ENCODE data around the gene SLC38A10. TPM values are rescaled to one million over a fixed set of nuclear protein-coding genes. Genes with fewer than 3 reads are reported as not detected.

The SLC38A10 gene
- polyA plus RNA-seq, 1 of the 3 experiments (the other 2 are of a cell fraction): 82.2 TPM

GRCh38 chr17:81240761-81241160, 54.3 kb downstream of the SLC38A10 start:
- Histone ChIP-seq H3K4me3 (ENCODE audit: low read depth in 2 of 2, low read length in 1 of 2) (peak overlapping the region in 1 of 2 experiments; percentile 90; a peak in 1 of 4 replicates), H3K9me3 (no peaks in the 10 kb centered on the region), H2AFZ (ENCODE audit: low read depth) (no peak overlapping the region), H3K4me2 (peak overlapping the region; percentile 99; the same call in 1 of the 2 replicates), H3F3A (replicated peaks; ENCODE audit: insufficient read depth) (peaks cover 4% of the 10 kb centered on the region), H3K27me3 (ENCODE audit: insufficient read depth) (no peaks in the 10 kb centered on the region), H4K20me1 (ENCODE audit: insufficient read depth) (peaks cover 13% of the 10 kb centered on the region), H3K27ac (ENCODE audit: low read depth in 2 of 2, low read length in 1 of 2) (no peak overlapping the region), H3K4me1 (ENCODE audit: control insufficient read depth in 1 of 2, insufficient read depth in 2 of 2, low read depth in 1 of 2, low read length in 1 of 2) (peaks cover 0 to 56% of the 10 kb centered on the region in 2 experiments; a peak in 2 of 4 replicates), H3K36me3 (replicated peaks in 1 of 2; ENCODE audit: control insufficient read depth in 1 of 2, insufficient read depth in 2 of 2, low read length in 1 of 2) (peaks cover 0 to 31% of the 10 kb centered on the region in 2 experiments), H3K79me2 (ENCODE audit: insufficient read depth) (peaks cover 58% of the 10 kb centered on the region), H3K9me2 (no peaks in the 10 kb centered on the region), H3K9ac (no peak overlapping the region)
- CTCF ChIA-PET: interaction anchor here (0.6 to 12.8 kb wide), 12 partner anchors 11 to 383 kb away, joined by 3 to 133 read pairs (median 4); no protein-coding TSS in a partner anchor
- no peak for DNase-seq
- POLR2A ChIA-PET: interaction anchor here (0.6 to 2.3 kb wide), 5 partner anchors 18 to 1513 kb away, joined by 3 to 7 read pairs (median 4); partner anchors contain the start of gene CEP131
- 86% methylated on average over 8 of the region's 8 CpGs for WGBS (ENCODE audit: low lambda C conversion rate)
- no peak for TF ChIP-seq RAD21 (IDR thresholded peaks at IDR 0.05; ENCODE audit: low read length)

- peak overlapping the region; percentile 99 for H3K4me2 ChIP-seq
- H3K4me3 ChIP-seq (ENCODE audit: low read depth in 2 of 2, low read length in 1 of 2): peak overlapping the region; percentile 90 to 99
- peaks cover 58% of the 10 kb centered on the region for H3K79me2 ChIP-seq (ENCODE audit: insufficient read depth)
- peaks cover 4% of the 10 kb centered on the region for H3F3A ChIP-seq (replicated peaks; ENCODE audit: insufficient read depth)
- H3K9me2 ChIP-seq: no peaks in the 10 kb centered on the region
- peaks cover 13% of the 10 kb centered on the region for H4K20me1 ChIP-seq (ENCODE audit: insufficient read depth)
- H3K27me3 ChIP-seq (ENCODE audit: insufficient read depth): no peaks in the 10 kb centered on the region
- peak; percentile 67 for DNase-seq
- no peaks in the 10 kb centered on the region for H3K9me3 ChIP-seq
- ChIA-PET POLR2A (interaction anchor here (0.6 to 2.3 kb wide), 12 partner anchors 8 to 1512 kb away, joined by 3 to 7 read pairs (median 4); partner anchors contain the start of genes CEP131 and SLC38A10), CTCF (interaction anchor here (0.6 to 12.8 kb wide), 15 partner anchors 11 to 384 kb away, joined by 3 to 133 read pairs (median 4); partner anchors contain the start of gene CEP131)
- peaks cover 0 to 23% of the 10 kb centered on the region in 2 experiments for H3K36me3 ChIP-seq (replicated peaks in 1 of 2; ENCODE audit: control insufficient read depth in 1 of 2, insufficient read depth in 2 of 2, low read length in 1 of 2)
- TF ChIP-seq MXI1 (IDR thresholded peaks at IDR 0.05; ENCODE audit: low read depth, low read length) (peak; percentile 67), CHD2 (IDR thresholded peaks at IDR 0.05; ENCODE audit: low read length, partially characterized antibody) (peak; percentile 15), POLR2AphosphoS5 (IDR thresholded peaks at IDR 0.05; ENCODE audit: low read depth, low read length) (no peak)
- WGBS (ENCODE audit: low lambda C conversion rate): 13% methylated on average over 35 of the region's 37 CpGs
- H3K9ac ChIP-seq: peak overlapping the region; percentile 82
- H2AFZ ChIP-seq (ENCODE audit: low read depth): no peak overlapping the region
- peaks cover 0 to 47% of the 10 kb centered on the region in 2 experiments; a peak in 2 of 4 replicates for H3K4me1 ChIP-seq (ENCODE audit: control insufficient read depth in 1 of 2, insufficient read depth in 2 of 2, low read depth in 1 of 2, low read length in 1 of 2)
- H3K27ac ChIP-seq (ENCODE audit: low read depth in 2 of 2, low read length in 1 of 2): peak overlapping the region; percentile 43 to 84; a peak in 3 of 4 replicates
Observed at GRCh38 chr17:81239714-81240555, 55.2 kb downstream of the SLC38A10 start.

- peaks cover 0 to 40% of the 10 kb centered on the region in 2 experiments; a peak in 2 of 4 replicates for H3K4me1 ChIP-seq (ENCODE audit: control insufficient read depth in 1 of 2, insufficient read depth in 2 of 2, low read depth in 1 of 2, low read length in 1 of 2)
- H3K9me2 ChIP-seq: no peaks in the 10 kb centered on the region
- peaks cover 13% of the 10 kb centered on the region for H4K20me1 ChIP-seq (ENCODE audit: insufficient read depth)
- H3K79me2 ChIP-seq (ENCODE audit: insufficient read depth): peaks cover 58% of the 10 kb centered on the region
- H3F3A ChIP-seq (replicated peaks; ENCODE audit: insufficient read depth): peaks cover 4% of the 10 kb centered on the region
- H3K27me3 ChIP-seq (ENCODE audit: insufficient read depth): no peaks in the 10 kb centered on the region
- peaks cover 0 to 19% of the 10 kb centered on the region in 2 experiments for H3K36me3 ChIP-seq (replicated peaks in 1 of 2; ENCODE audit: control insufficient read depth in 1 of 2, insufficient read depth in 2 of 2, low read length in 1 of 2)
- DNase-seq: peak; percentile 100
- WGBS (ENCODE audit: low lambda C conversion rate): 2% methylated on average over 51 of the region's 100 CpGs
- H3K9ac ChIP-seq: peak within 1 kb of the TSS; percentile 85
- peak within 1 kb of the TSS; percentile 59; the same call in 1 of the 2 replicates for H2AFZ ChIP-seq (ENCODE audit: low read depth)
- ChIA-PET POLR2A (interaction anchor here (0.7 to 2.3 kb wide), 11 partner anchors 9 to 276 kb away, joined by 3 to 9 read pairs (median 3); partner anchors contain the start of genes CEP131 and SLC38A10), CTCF (interaction anchor here (0.7 to 12.8 kb wide), 16 partner anchors 9 to 362 kb away, joined by 3 to 133 read pairs (median 6); partner anchors contain the start of gene CEP131)
- H3K9me3 ChIP-seq: no peaks in the 10 kb centered on the region
- H3K27ac ChIP-seq (ENCODE audit: low read depth in 2 of 2, low read length in 1 of 2): peak within 1 kb of the TSS; percentile 43 to 84; a peak in 3 of 4 replicates
- H3K4me3 ChIP-seq (ENCODE audit: low read depth in 2 of 2, low read length in 1 of 2): peak within 1 kb of the TSS; percentile 93 to 99
- H3K4me2 ChIP-seq: peak within 1 kb of the TSS; percentile 99
- no peak for TF ChIP-seq USF1 (IDR thresholded peaks at IDR 0.05; ENCODE audit: borderline replicate concordance, low read depth)
- no peak for TF ChIP-seq NRF1 (IDR thresholded peaks at IDR 0.05; ENCODE audit: low read depth, low read length)
- peak; percentile 100 for TF ChIP-seq PBX3 (IDR thresholded peaks at IDR 0.05)
- no peak for TF ChIP-seq TEAD4 (IDR thresholded peaks at IDR 0.05; ENCODE audit: borderline replicate concordance, insufficient read depth)
- peak; percentile 98 for TF ChIP-seq CHD2 (IDR thresholded peaks at IDR 0.05; ENCODE audit: low read length, partially characterized antibody)
- TF ChIP-seq GABPA (IDR thresholded peaks at IDR 0.05; ENCODE audit: low read depth): peak; percentile 87
- no peak for TF ChIP-seq RXRA (IDR thresholded peaks at IDR 0.05; ENCODE audit: borderline replicate concordance, low read depth)
- peak; percentile 73 for TF ChIP-seq POLR2AphosphoS5 (IDR thresholded peaks at IDR 0.05; ENCODE audit: low read depth, low read length)
- TF ChIP-seq SIN3A (IDR thresholded peaks at IDR 0.05; ENCODE audit: borderline replicate concordance, low read depth, low read length): peak; percentile 66
- peak; percentile 100 for TF ChIP-seq ELF1 (IDR thresholded peaks at IDR 0.05)
- peak; percentile 68 for TF ChIP-seq MAX (IDR thresholded peaks at IDR 0.05; ENCODE audit: low read depth)
- peak; percentile 83 for TF ChIP-seq FOXJ3 (CRISPR knock-in tag; IDR thresholded peaks at IDR 0.05)
Observed at GRCh38 chr17:81238815-81239713, 56.0 kb downstream of the SLC38A10 start, which contains the start of the genes NDUFAF8 and TEPSIN. TSS of gene NDUFAF8 (plus strand) at chr17:81239318. CDS start at chr17:81239364, 46 bp downstream. TSS of gene TEPSIN (minus strand) at chr17:81239055. CDS start at chr17:81239033, 22 bp downstream.

Measured in SK-N-SH (cell line).